Suprapubic skin (tissue), 4 donors: Measurements from ENCODE around the gene HCFC1R1. TPM values are rescaled to one million over a fixed set of nuclear protein-coding genes. Genes with fewer than 3 reads are reported as not detected.

Experiments
- DNase-seq, 2 donors: peaks; one replicate each; pipeline ENCODE4 v3.0.0-alpha.2; 2019; ENCODE audit warnings: low spot score in 2 of 2
- H3K27ac ChIP-seq: fragments of 200-600 bp; sonication (generic); one replicate; pipeline ENCODE4 v1.5.1; 2019
- H3K27me3 ChIP-seq: fragments of 200-600 bp; sonication (generic); one replicate; pipeline ENCODE4 v1.5.1; 2019
- H3K36me3 ChIP-seq: fragments of 200-600 bp; sonication (generic); one replicate; pipeline ENCODE4 v1.5.1; 2019
- H3K4me1 ChIP-seq: fragments of 200-600 bp; sonication (generic); one replicate; pipeline ENCODE4 v1.5.1; 2019
- H3K4me3 ChIP-seq: fragments of 200-600 bp; sonication (generic); one replicate; pipeline ENCODE4 v1.5.1; 2019; ENCODE audit warnings: mild to moderate bottlenecking
- H3K9me3 ChIP-seq: fragments of 200-600 bp; sonication (generic); one replicate; pipeline ENCODE4 v1.5.1; 2019
- EP300 ChIP-seq: sonication (generic); formaldehyde crosslinking; IDR thresholded peaks from one replicate; pipeline ENCODE4 v1.6.1; 2017; ENCODE audit warnings: antibody characterized with exemption
- POLR2A ChIP-seq, 2 donors: fragments of 450-650 bp; IDR thresholded peaks; one replicate each; pipeline ENCODE4 v1.6.1; 2017; ENCODE audit warnings: antibody characterized with exemption in 2 of 2, mild to moderate bottlenecking in 2 of 2, moderate library complexity in 2 of 2
- POLR2AphosphoS5 ChIP-seq, 3 donors: sonication (generic); formaldehyde crosslinking; IDR thresholded peaks; one replicate each; pipeline ENCODE4 v1.6.1; 2017; ENCODE audit warnings: antibody characterized with exemption in 3 of 3
- WGBS: methylation state at CpG from one replicate; pipeline ENCODE4 v1.1.5; 2018; 5-methylcytosine and 5-hydroxymethylcytosine counted together
- total RNA-seq, 4 donors: library from RNA; depleted of rRNA; stranded (reverse); fragments of >200 nt; gene quantifications; one replicate each; pipeline ENCODE4 v1.1.0, GENCODE V29; 2016
- TF ChIP-seq, protein P1 (sequence below), 2 donors: fragments of 200-600 bp in 1 of 2; fragments of 450-650 bp in 1 of 2; sonication (generic) in 1 of 2; IDR thresholded peaks; one replicate each; pipeline ENCODE4 v1.5.1; 2016 to 2019; ENCODE audit warnings: antibody characterized with exemption in 2 of 2, mild to moderate bottlenecking in 1 of 2, moderate library complexity in 1 of 2

HCFC1R1 gene
- total RNA-seq, 4 donors from 2014 or later: 32.6 to 65.4 (median 51.5) TPM

DNA sequence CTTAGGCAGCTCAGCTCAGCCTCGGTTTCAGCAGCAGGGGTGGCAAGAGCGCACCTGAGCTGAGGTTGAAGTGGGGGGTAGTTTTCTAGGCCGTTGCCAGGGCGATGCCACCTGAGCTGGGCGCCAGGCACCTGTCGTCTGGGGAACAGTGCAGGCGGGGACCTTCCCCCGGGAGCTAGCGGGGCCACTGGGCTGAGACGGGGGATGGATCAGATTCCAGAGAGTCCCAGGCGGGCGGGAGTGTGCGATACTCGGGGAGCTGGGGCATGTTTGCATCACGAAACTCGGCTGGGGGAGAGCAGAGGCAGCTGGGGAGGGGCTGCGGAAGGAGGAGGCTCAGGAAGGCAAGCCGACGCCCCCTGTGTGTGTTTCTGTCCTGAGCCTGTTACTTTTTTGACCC, 11.5 kb downstream of the HCFC1R1 start:
- WGBS: 19% methylated on average over 13 of the region's 19 CpGs
- no peak overlapping the region for H3K4me3 ChIP-seq
- H3K27me3 ChIP-seq: peaks cover 71% of the 10 kb centered on the region
- peaks cover 21% of the 10 kb centered on the region for H3K4me1 ChIP-seq
- no peaks in the 10 kb centered on the region for H3K36me3 ChIP-seq
- no peak for DNase-seq
- TF ChIP-seq, protein P1, sequence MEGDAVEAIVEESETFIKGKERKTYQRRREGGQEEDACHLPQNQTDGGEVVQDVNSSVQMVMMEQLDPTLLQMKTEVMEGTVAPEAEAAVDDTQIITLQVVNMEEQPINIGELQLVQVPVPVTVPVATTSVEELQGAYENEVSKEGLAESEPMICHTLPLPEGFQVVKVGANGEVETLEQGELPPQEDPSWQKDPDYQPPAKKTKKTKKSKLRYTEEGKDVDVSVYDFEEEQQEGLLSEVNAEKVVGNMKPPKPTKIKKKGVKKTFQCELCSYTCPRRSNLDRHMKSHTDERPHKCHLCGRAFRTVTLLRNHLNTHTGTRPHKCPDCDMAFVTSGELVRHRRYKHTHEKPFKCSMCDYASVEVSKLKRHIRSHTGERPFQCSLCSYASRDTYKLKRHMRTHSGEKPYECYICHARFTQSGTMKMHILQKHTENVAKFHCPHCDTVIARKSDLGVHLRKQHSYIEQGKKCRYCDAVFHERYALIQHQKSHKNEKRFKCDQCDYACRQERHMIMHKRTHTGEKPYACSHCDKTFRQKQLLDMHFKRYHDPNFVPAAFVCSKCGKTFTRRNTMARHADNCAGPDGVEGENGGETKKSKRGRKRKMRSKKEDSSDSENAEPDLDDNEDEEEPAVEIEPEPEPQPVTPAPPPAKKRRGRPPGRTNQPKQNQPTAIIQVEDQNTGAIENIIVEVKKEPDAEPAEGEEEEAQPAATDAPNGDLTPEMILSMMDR (IDR thresholded peaks at IDR 0.05): no peak
- no peak for TF ChIP-seq POLR2A (IDR thresholded peaks at IDR 0.05)
- TF ChIP-seq EP300: no peak
- no peak overlapping the region for H3K27ac ChIP-seq
- no peaks in the 10 kb centered on the region for H3K9me3 ChIP-seq

- 97% methylated on average over 6 of the region's 8 CpGs for WGBS
- Histone ChIP-seq H3K36me3 (no peaks in the 10 kb centered on the region), H3K4me3 (no peak overlapping the region), H3K9me3 (no peaks in the 10 kb centered on the region), H3K27me3 (peaks cover 87% of the 10 kb centered on the region), H3K4me1 (peaks cover 25% of the 10 kb centered on the region), H3K27ac (no peak overlapping the region)
- TF ChIP-seq, protein P1 (IDR thresholded peaks at IDR 0.05): no peak
- TF ChIP-seq EP300 (no peak), POLR2AphosphoS5 (IDR thresholded peaks at IDR 0.05) (no peak), POLR2A (IDR thresholded peaks at IDR 0.05) (no peak)
- no peak for DNase-seq
These were observed 13.2 kb downstream of the HCFC1R1 start for GRCh38 chr16:3010510-3010909.

- peaks cover 29% of the 10 kb centered on the region for H3K4me1 ChIP-seq
- WGBS: 54% methylated on average over 19 of the region's 21 CpGs
- TF ChIP-seq EP300: no peak
- H3K36me3 ChIP-seq: no peaks in the 10 kb centered on the region
- H3K4me3 ChIP-seq: no peak overlapping the region
- peaks cover 89% of the 10 kb centered on the region for H3K27me3 ChIP-seq
- DNase-seq: no peak
- no peaks in the 10 kb centered on the region for H3K9me3 ChIP-seq
- H3K27ac ChIP-seq: no peak overlapping the region
These were observed 14.0 kb downstream of the HCFC1R1 start for GRCh38 chr16:3009568-3010390.

DNA sequence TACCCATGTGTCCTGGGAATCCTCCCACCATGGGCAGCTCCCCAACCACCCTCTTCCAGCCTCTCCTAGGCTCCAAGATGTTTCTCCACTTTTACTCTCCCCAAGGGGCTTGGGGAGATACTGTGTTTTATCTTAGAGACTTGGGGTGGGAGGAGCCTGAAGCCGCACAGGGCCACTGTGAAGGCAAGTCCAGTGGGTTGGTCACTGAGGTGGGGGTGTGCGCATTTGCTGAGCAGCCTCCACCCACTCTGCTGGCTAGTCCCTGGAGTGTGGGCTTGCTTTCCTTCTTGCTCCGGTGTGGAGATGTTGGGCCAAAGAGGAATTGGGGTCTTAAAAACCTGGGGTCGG, 15.1 kb downstream of the HCFC1R1 start:
- no peak for TF ChIP-seq EP300
- TF ChIP-seq POLR2A (IDR thresholded peaks at IDR 0.05): no peak
- TF ChIP-seq, protein P1 (IDR thresholded peaks at IDR 0.05): no peak
- no peak for TF ChIP-seq POLR2AphosphoS5 (IDR thresholded peaks at IDR 0.05)
- no peak for DNase-seq
- Histone ChIP-seq H3K4me3 (no peak overlapping the region), H3K4me1 (peaks cover 33% of the 10 kb centered on the region), H3K27ac (no peak overlapping the region), H3K9me3 (no peaks in the 10 kb centered on the region), H3K27me3 (peaks cover 83% of the 10 kb centered on the region), H3K36me3 (no peaks in the 10 kb centered on the region)
- WGBS: 68% methylated on average over 4 of the region's 4 CpGs

- 28% methylated on average over 13 of the region's 17 CpGs for WGBS
- Histone ChIP-seq H3K4me1 (peaks cover 35% of the 10 kb centered on the region), H3K4me3 (no peak overlapping the region), H3K27ac (no peak overlapping the region), H3K36me3 (no peaks in the 10 kb centered on the region), H3K27me3 (peaks cover 81% of the 10 kb centered on the region), H3K9me3 (no peaks in the 10 kb centered on the region)
- TF ChIP-seq, protein P1 (IDR thresholded peaks at IDR 0.05): no peak
- TF ChIP-seq POLR2A (IDR thresholded peaks at IDR 0.05) (no peak), EP300 (no peak), POLR2AphosphoS5 (IDR thresholded peaks at IDR 0.05) (no peak)
- DNase-seq: no peak
These were observed 15.6 kb downstream of the HCFC1R1 start for GRCh38 chr16:3007957-3008689.
